GM23338 (cell line): ENCODE data around the gene HNF4A. TPM values are rescaled to one million over a fixed set of nuclear protein-coding genes. Genes with fewer than 3 reads are reported as not detected.

Source experiments
- ATAC-seq: fragments of 200-7000 bp; cut with Tn5 transposase; 3 replicates; pipeline ENCODE4 v1.9.1; 2020
- DNase-seq: peaks from one replicate; pipeline ENCODE4 v3.0.0-alpha.2; 2015; ENCODE audit warnings: low spot score
- H2AFZ ChIP-seq: fragments of 200-600 bp; sonication (generic); 2 replicates; pipeline ENCODE4 v1.8.0; 2016; ENCODE audit warnings: antibody characterized with exemption, mild to moderate bottlenecking, moderate library complexity
- H3F3A ChIP-seq: fragments of 200-600 bp; sonication (generic); replicated peaks from 2 replicates; pipeline ENCODE4 v1.8.0; 2017; ENCODE audit warnings: antibody characterized with exemption, mixed run types, low read depth
- H3K27ac ChIP-seq: fragments of 200-600 bp; sonication (generic); 2 replicates; pipeline ENCODE4 v1.6.1; 2016; ENCODE audit warnings: low read depth
- H3K27me3 ChIP-seq: fragments of 200-600 bp; sonication (generic); 2 replicates; pipeline ENCODE4 v1.8.0; 2016; ENCODE audit warnings: mild to moderate bottlenecking, mixed run types, moderate library complexity; ENCODE audit not compliant: insufficient read depth
- H3K36me3 ChIP-seq: fragments of 200-600 bp; sonication (generic); 2 replicates; pipeline ENCODE4 v1.8.0; 2016; ENCODE audit warnings: mild to moderate bottlenecking; ENCODE audit not compliant: insufficient read depth
- H3K4me1 ChIP-seq: fragments of 200-600 bp; sonication (generic); 2 replicates; pipeline ENCODE4 v1.8.0; 2016; ENCODE audit warnings: mild to moderate bottlenecking, moderate library complexity; ENCODE audit not compliant: insufficient read depth
- H3K4me2 ChIP-seq: fragments of 200-600 bp; sonication (generic); 2 replicates; pipeline ENCODE4 v1.7.1; 2017; ENCODE audit warnings: mixed run types
- H3K4me3 ChIP-seq: fragments of 200-600 bp; sonication (generic); 2 replicates; pipeline ENCODE4 v1.6.1; 2016; ENCODE audit warnings: mixed run types
- H3K79me2 ChIP-seq: fragments of 200-600 bp; sonication (generic); replicated peaks from 2 replicates; pipeline ENCODE4 v1.8.0; 2017; ENCODE audit warnings: mild to moderate bottlenecking; ENCODE audit not compliant: insufficient read depth
- H3K9me2 ChIP-seq: fragments of 200-600 bp; sonication (generic); 2 replicates; pipeline ENCODE4 v1.8.0; 2017; ENCODE audit not compliant: insufficient read depth
- H4K20me1 ChIP-seq: fragments of 200-600 bp; sonication (generic); replicated peaks from 2 replicates; pipeline ENCODE4 v1.8.0; 2017; ENCODE audit warnings: mild to moderate bottlenecking; ENCODE audit not compliant: insufficient read depth
- H3K27ac Mint-ChIP-seq: 2 replicates; pipeline ENCODE4 v1.8.0; 2020; ENCODE audit warnings: inconsistent platforms, mild to moderate bottlenecking, moderate library complexity, mixed read lengths
- H3K27me3 Mint-ChIP-seq: 3 replicates; pipeline ENCODE4 v1.8.0; 2022; ENCODE audit warnings: low read depth, mild to moderate bottlenecking, moderate library complexity, mixed read lengths, inconsistent platforms; ENCODE audit not compliant: insufficient read depth, poor library complexity
- H3K36me3 Mint-ChIP-seq: 3 replicates; pipeline ENCODE4 v1.8.0; 2021; ENCODE audit warnings: low read depth, mild to moderate bottlenecking, inconsistent platforms, moderate library complexity, mixed read lengths
- H3K4me1 Mint-ChIP-seq: 3 replicates; pipeline ENCODE4 v1.8.0; 2020; ENCODE audit warnings: mild to moderate bottlenecking, inconsistent platforms, mixed read lengths
- H3K4me3 Mint-ChIP-seq: 3 replicates; pipeline ENCODE4 v1.8.0; 2021; ENCODE audit warnings: moderate library complexity, mild to moderate bottlenecking, inconsistent platforms, mixed read lengths
- H3K9me3 Mint-ChIP-seq: 3 replicates; pipeline ENCODE4 v1.8.0; 2020; ENCODE audit warnings: moderate library complexity, mild to moderate bottlenecking, inconsistent platforms, mixed read lengths
- CREB1 ChIP-seq: fragments of 250-450 bp; sonication (Bioruptor Pico); IDR thresholded peaks from 2 replicates; pipeline ENCODE4 v1.5.0; 2020; ENCODE audit warnings: low read depth, mild to moderate bottlenecking, moderate library complexity
- ETS1 ChIP-seq: IDR thresholded peaks from 2 replicates; pipeline ENCODE4 v1.6.1; 2016; ENCODE audit warnings: antibody characterized with exemption
- EZH2 ChIP-seq: fragments of 200-600 bp; sonication (generic); IDR thresholded peaks from one replicate; pipeline ENCODE4 v1.8.0; 2017; ENCODE audit warnings: antibody characterized with exemption, mild to moderate bottlenecking, low read depth; ENCODE audit not compliant: unreplicated experiment
- JUNB ChIP-seq: IDR thresholded peaks from one replicate; pipeline ENCODE4 v1.6.1; 2016; ENCODE audit warnings: antibody characterized with exemption; ENCODE audit not compliant: unreplicated experiment
- NANOG ChIP-seq: IDR thresholded peaks from 2 replicates; pipeline ENCODE4 v1.6.1; 2016; ENCODE audit warnings: antibody characterized with exemption, borderline replicate concordance
- POLR2AphosphoS5 ChIP-seq: IDR thresholded peaks from 2 replicates; pipeline ENCODE4 v1.6.1; 2016; ENCODE audit warnings: antibody characterized with exemption, low read depth
- REST ChIP-seq: IDR thresholded peaks from one replicate; pipeline ENCODE4 v1.6.1; 2018; ENCODE audit warnings: antibody characterized with exemption; ENCODE audit not compliant: unreplicated experiment
- ZNF114 ChIP-seq: fragments of 250-450 bp; sonication (Bioruptor Pico); IDR thresholded peaks from 2 replicates; pipeline ENCODE4 v1.5.0; 2020; ENCODE audit warnings: mild to moderate bottlenecking, moderate library complexity
- ZNF331 ChIP-seq: fragments of 250-450 bp; sonication (Bioruptor Pico); IDR thresholded peaks from 2 replicates; pipeline ENCODE4 v1.5.0; 2020; ENCODE audit warnings: low read depth, mild to moderate bottlenecking, moderate library complexity
- ZNF462 ChIP-seq: fragments of 250-450 bp; sonication (Bioruptor Pico); IDR thresholded peaks from 2 replicates; pipeline ENCODE4 v1.5.0; 2020; ENCODE audit warnings: mild to moderate bottlenecking, moderate library complexity
- polyA plus RNA-seq: library from polyadenylated mRNA; unstranded; fragments of >200 nt; fragmentation: Nextera tagmentation; extraction: Ambion mirVana; gene quantifications from 2 replicates; pipeline ENCODE4 v1.2.1, GENCODE V29; 2016
- total RNA-seq: library from RNA; depleted of rRNA; stranded (reverse); fragments of >200 nt; shearing (Covaris generic); gene quantifications from 2 replicates; pipeline ENCODE4 v1.2.3, GENCODE V29; 2014

Gene HNF4A
- total and polyA plus RNA-seq, 2 experiments from 2014 or later: not detected

GRCh38 chr20:44455126-44455525 is 99.6 kb downstream of the HNF4A start:
- H3K27ac ChIP-seq: no peak overlapping the region
- Mint-ChIP-seq H3K27me3 (peaks cover 7% of the 10 kb centered on the region), H3K4me3 (no peak overlapping the region), H3K36me3 (no peaks in the 10 kb centered on the region), H3K9me3 (no peaks in the 10 kb centered on the region; the same call in 2 of the 3 replicates), H3K4me1 (no peaks in the 10 kb centered on the region), H3K27ac (no peak overlapping the region)
- no peaks in the 10 kb centered on the region for H3F3A ChIP-seq
- H2AFZ ChIP-seq: no peak overlapping the region
- no peaks in the 10 kb centered on the region for H3K9me2 ChIP-seq
- no peak overlapping the region for H3K4me3 ChIP-seq
- H3K4me1 ChIP-seq: no peaks in the 10 kb centered on the region
- no peak overlapping the region for H3K4me2 ChIP-seq
- H3K79me2 ChIP-seq: no peaks in the 10 kb centered on the region
- H3K36me3 ChIP-seq: no peaks in the 10 kb centered on the region
- no peak for ATAC-seq
- DNase-seq: no peak
- no peaks in the 10 kb centered on the region for H4K20me1 ChIP-seq
- TF ChIP-seq REST (no peak), ETS1 (no peak), EZH2 (no peak), POLR2AphosphoS5 (no peak), ZNF331 (CRISPR knock-in tag) (no peak)
- H3K27me3 ChIP-seq: no peaks in the 10 kb centered on the region

GRCh38 chr20:44456611-44457010 is 101.1 kb downstream of the HNF4A start:
- Histone ChIP-seq H3F3A (no peaks in the 10 kb centered on the region), H3K4me2 (no peak overlapping the region), H3K9me2 (no peaks in the 10 kb centered on the region), H3K79me2 (no peaks in the 10 kb centered on the region), H3K4me1 (no peaks in the 10 kb centered on the region), H3K27ac (no peak overlapping the region), H3K36me3 (no peaks in the 10 kb centered on the region), H3K27me3 (no peaks in the 10 kb centered on the region), H3K4me3 (no peak overlapping the region), H2AFZ (no peak overlapping the region), H4K20me1 (no peaks in the 10 kb centered on the region)
- ATAC-seq (no peak), DNase-seq (no peak)
- Mint-ChIP-seq H3K9me3 (no peaks in the 10 kb centered on the region; the same call in 2 of the 3 replicates), H3K4me1 (peaks cover 5% of the 10 kb centered on the region; the same call in 2 of the 3 replicates), H3K36me3 (no peaks in the 10 kb centered on the region), H3K4me3 (no peak overlapping the region), H3K27me3 (peaks cover 7% of the 10 kb centered on the region), H3K27ac (no peak overlapping the region)
- TF ChIP-seq ZNF462 (CRISPR knock-in tag) (no peak), ZNF114 (no peak), NANOG (no peak), ZNF331 (CRISPR knock-in tag) (no peak), CREB1 (CRISPR knock-in tag) (no peak), JUNB (no peak), EZH2 (no peak)
